H9 (cell line): ENCODE measurements around the gene ZNF8. TPM values are rescaled to one million over a fixed set of nuclear protein-coding genes. Genes with fewer than 3 reads are reported as not detected.

Source experiments
- DNase-seq: peaks from one replicate; pipeline ENCODE4 v3.0.0-alpha.2; 2017
- H2AFZ ChIP-seq: one replicate; pipeline ENCODE4 v1.6.1; 2013; ENCODE audit warnings: mild to moderate bottlenecking, low read length, control low read depth, moderate library complexity
- H2AK5ac ChIP-seq: 2 replicates; pipeline ENCODE4 v1.6.1; 2013; ENCODE audit warnings: low read length, control low read depth, mixed read lengths; ENCODE audit not compliant: insufficient read length
- H2BK120ac ChIP-seq: one replicate; pipeline ENCODE4 v1.6.1; 2013; ENCODE audit warnings: low read depth, mild to moderate bottlenecking, low read length, control low read depth, inconsistent platforms; ENCODE audit not compliant: poor library complexity, severe bottlenecking
- H2BK12ac ChIP-seq: 2 replicates; pipeline ENCODE4 v1.6.1; 2013; ENCODE audit warnings: low read length, control low read depth, mixed read lengths, low read depth; ENCODE audit not compliant: insufficient read length
- H2BK15ac ChIP-seq: 2 replicates; pipeline ENCODE4 v1.6.1; 2013; ENCODE audit warnings: low read depth, low read length, control low read depth
- H2BK20ac ChIP-seq: one replicate; pipeline ENCODE4 v1.6.1; 2013; ENCODE audit warnings: low read depth, mild to moderate bottlenecking, low read length, control low read depth, inconsistent platforms; ENCODE audit not compliant: poor library complexity, severe bottlenecking
- H2BK5ac ChIP-seq: 2 replicates; pipeline ENCODE4 v1.6.1; 2013; ENCODE audit warnings: low read length, control low read depth, mixed read lengths; ENCODE audit not compliant: insufficient read length
- H3K14ac ChIP-seq: 2 replicates; pipeline ENCODE4 v1.6.1; 2013; ENCODE audit warnings: low read length, control low read depth; ENCODE audit not compliant: insufficient read depth
- H3K18ac ChIP-seq: 2 replicates; pipeline ENCODE4 v1.6.1; 2013; ENCODE audit warnings: low read depth, mild to moderate bottlenecking, mixed read lengths, low read length, control low read depth; ENCODE audit not compliant: insufficient read length
- H3K23ac ChIP-seq: 2 replicates; pipeline ENCODE4 v1.6.1; 2013; ENCODE audit warnings: low read length, control low read depth, mixed read lengths, low read depth; ENCODE audit not compliant: insufficient read length
- H3K23me2 ChIP-seq: 2 replicates; pipeline ENCODE4 v1.6.1; 2013; ENCODE audit warnings: low read depth, mild to moderate bottlenecking, mixed read lengths, low read length, control low read depth; ENCODE audit not compliant: insufficient read length, poor library complexity, severe bottlenecking
- H3K27ac ChIP-seq: 2 replicates; pipeline ENCODE4 v1.5.1; 2013; ENCODE audit warnings: low read length, control low read depth, mixed read lengths, low read depth; ENCODE audit not compliant: insufficient read length
- H3K27me3 ChIP-seq: 2 replicates; pipeline ENCODE4 v1.6.1; 2013; ENCODE audit warnings: low read length, control low read depth, inconsistent platforms; ENCODE audit not compliant: insufficient read depth
- H3K4ac ChIP-seq: 2 replicates; pipeline ENCODE4 v1.6.1; 2013; ENCODE audit warnings: low read depth, mild to moderate bottlenecking, control low read depth, inconsistent platforms, low read length, moderate library complexity
- H3K4me1 ChIP-seq: 2 replicates; pipeline ENCODE4 v1.6.1; 2013; ENCODE audit warnings: low read length, control low read depth, inconsistent platforms; ENCODE audit not compliant: insufficient read depth
- H3K4me2 ChIP-seq: 2 replicates; pipeline ENCODE4 v1.6.1; 2013; ENCODE audit warnings: low read length, control low read depth, mixed read lengths; ENCODE audit not compliant: insufficient read length, insufficient read depth
- H3K56ac ChIP-seq: 2 replicates; pipeline ENCODE4 v1.6.1; 2013; ENCODE audit warnings: low read depth, mild to moderate bottlenecking, mixed read lengths, low read length, control low read depth; ENCODE audit not compliant: insufficient read length
- H3K79me1 ChIP-seq: 2 replicates; pipeline ENCODE4 v1.6.1; 2013; ENCODE audit warnings: low read depth, mild to moderate bottlenecking, moderate library complexity, low read length, control low read depth, inconsistent platforms; ENCODE audit not compliant: insufficient read depth, poor library complexity, severe bottlenecking
- H3K79me2 ChIP-seq: 2 replicates; pipeline ENCODE4 v1.6.1; 2013; ENCODE audit warnings: low read length, control low read depth, inconsistent platforms; ENCODE audit not compliant: insufficient read depth
- H3K9ac ChIP-seq: 2 replicates; pipeline ENCODE4 v1.6.1; 2013; ENCODE audit warnings: low read length, control low read depth, mixed read lengths; ENCODE audit not compliant: insufficient read length; ENCODE audit errors: extremely low read depth
- H3K9me3 ChIP-seq: one replicate; pipeline ENCODE4 v1.6.1; 2013; ENCODE audit warnings: low read depth, low read length, inconsistent platforms; ENCODE audit not compliant: control insufficient read depth
- H3T11ph ChIP-seq: one replicate; pipeline ENCODE4 v1.6.1; 2013; ENCODE audit warnings: mild to moderate bottlenecking, low read length, control low read depth, inconsistent platforms
- H4K20me1 ChIP-seq: one replicate; pipeline ENCODE4 v1.6.1; 2013; ENCODE audit not compliant: control insufficient read depth, insufficient read length, insufficient read depth
- H4K5ac ChIP-seq: 2 replicates; pipeline ENCODE4 v1.6.1; 2013; ENCODE audit warnings: low read depth, mild to moderate bottlenecking, mixed read lengths, low read length, control low read depth; ENCODE audit not compliant: insufficient read length
- H4K8ac ChIP-seq: replicated peaks from 2 replicates; pipeline ENCODE4 v1.6.1; 2013; ENCODE audit warnings: low read length, control low read depth, mixed read lengths, low read depth; ENCODE audit not compliant: insufficient read length
- H4K91ac ChIP-seq: 2 replicates; pipeline ENCODE4 v1.6.1; 2013; ENCODE audit warnings: low read depth, mild to moderate bottlenecking, moderate library complexity, mixed read lengths, low read length, control low read depth; ENCODE audit not compliant: insufficient read length
- H3K27ac Mint-ChIP-seq, 3 experiments: 2 replicates in 2 of 3; 3 replicates in 1 of 3; pipeline ENCODE4 v1.8.0; 2020 to 2021; ENCODE audit warnings: mixed read lengths in 3 of 3, mild to moderate bottlenecking in 1 of 3, moderate library complexity in 1 of 3
- H3K27me3 Mint-ChIP-seq: 2 replicates; pipeline ENCODE4 v1.8.0; 2021; ENCODE audit warnings: low read depth, mild to moderate bottlenecking, moderate library complexity, mixed read lengths
- H3K36me3 Mint-ChIP-seq, 3 experiments: 2 replicates in 2 of 3; 3 replicates in 1 of 3; pipeline ENCODE4 v1.8.0; 2020 to 2021; ENCODE audit warnings: low read depth in 3 of 3, mixed read lengths in 3 of 3; ENCODE audit not compliant: insufficient read depth in 1 of 3
- H3K4me1 Mint-ChIP-seq, 2 experiments: 2 replicates each; pipeline ENCODE4 v1.8.0; 2020; ENCODE audit warnings: mixed read lengths in 2 of 2
- H3K4me3 Mint-ChIP-seq, 2 experiments: 2 replicates in 1 of 2; 3 replicates in 1 of 2; pipeline ENCODE4 v1.8.0; 2020 to 2021; ENCODE audit warnings: mild to moderate bottlenecking in 2 of 2, mixed read lengths in 2 of 2, moderate library complexity in 1 of 2
- H3K9me3 Mint-ChIP-seq, 2 experiments: 2 replicates in 1 of 2; 3 replicates in 1 of 2; pipeline ENCODE4 v1.8.0; 2020; ENCODE audit warnings: mild to moderate bottlenecking in 2 of 2, mixed read lengths in 2 of 2, moderate library complexity in 1 of 2
- WGBS: extraction: QIAGEN DNeasy Blood & Tissue Kit; methylation state at CpG from one replicate; pipeline ENCODE4 v1.1.7; 2013; ENCODE audit warnings: missing lambda C conversion rate, low lambda C conversion rate, mixed read lengths; ENCODE audit not compliant: insufficient read length; ENCODE audit errors: extremely low coverage; 5-methylcytosine and 5-hydroxymethylcytosine counted together
- total RNA-seq: library from RNA; stranded (reverse); gene quantifications from 2 replicates; pipeline ENCODE4 v1.2.1, GENCODE V29; 2021
- TF ChIP-seq, protein P1 (sequence below): fragments of 200-600 bp; sonication (generic); conservative IDR thresholded peaks from 3 replicates; pipeline ENCODE4 v1.8.0; 2021; ENCODE audit warnings: antibody characterized with exemption, mild to moderate bottlenecking

The ZNF8 gene
- total RNA-seq, 1 experiment from 2014 or later: 17.3 TPM

DNA sequence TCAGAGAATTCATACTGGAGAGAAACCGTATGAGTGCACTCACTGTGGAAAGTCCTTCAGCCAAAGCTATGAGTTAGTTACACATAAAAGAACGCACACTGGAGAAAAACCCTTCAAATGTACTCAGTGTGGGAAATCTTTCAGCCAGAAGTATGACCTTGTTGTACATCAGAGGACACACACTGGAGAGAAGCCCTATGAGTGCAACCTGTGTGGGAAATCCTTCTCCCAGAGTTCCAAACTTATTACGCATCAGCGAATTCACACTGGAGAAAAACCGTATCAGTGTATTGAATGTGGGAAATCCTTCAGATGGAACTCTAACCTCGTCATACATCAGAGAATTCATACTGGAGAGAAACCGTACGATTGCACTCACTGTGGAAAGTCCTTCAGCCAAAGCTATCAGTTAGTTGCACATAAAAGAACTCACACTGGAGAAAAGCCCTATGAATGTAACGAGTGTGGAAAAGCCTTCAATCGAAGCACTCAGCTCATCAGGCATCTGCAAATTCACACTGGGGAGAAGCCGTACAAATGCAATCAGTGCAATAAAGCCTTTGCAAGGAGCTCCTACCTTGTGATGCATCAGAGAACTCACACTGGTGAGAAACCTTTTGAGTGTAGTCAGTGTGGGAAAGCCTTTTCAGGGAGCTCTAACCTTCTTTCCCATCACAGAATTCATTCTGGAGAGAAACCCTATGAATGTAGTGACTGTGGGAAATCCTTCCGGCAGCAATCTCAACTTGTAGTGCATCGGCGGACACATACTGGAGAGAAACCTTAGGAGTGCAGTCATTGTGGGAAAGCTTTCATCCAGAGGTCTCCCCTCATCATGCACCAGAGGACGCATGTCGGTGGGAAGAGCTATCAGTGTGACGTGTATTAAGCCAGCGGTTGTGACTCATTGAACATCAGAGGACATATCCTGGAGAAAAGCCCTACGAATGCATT is 16.5 kb upstream of the ZNF8 start:
- H3K79me2 ChIP-seq: no peaks in the 10 kb centered on the region
- no peak overlapping the region for H2BK120ac ChIP-seq
- no peaks in the 10 kb centered on the region for H4K20me1 ChIP-seq
- Mint-ChIP-seq H3K4me3 (no peak overlapping the region), H3K9me3 (peaks cover 99 to 100% of the 10 kb centered on the region in 2 experiments), H3K27me3 (peaks cover 40% of the 10 kb centered on the region), H3K27ac (no peak overlapping the region), H3K4me1 (no peaks in the 10 kb centered on the region), H3K36me3 (peaks cover 95 to 97% (median 96%) of the 10 kb centered on the region in 3 experiments)
- H2BK15ac ChIP-seq: no peak overlapping the region
- no peak overlapping the region for H2BK5ac ChIP-seq
- H2BK20ac ChIP-seq: no peak overlapping the region
- H3K4me1 ChIP-seq: no peaks in the 10 kb centered on the region
- no CpG with 5 or more reads among the region's 19 CpGs for WGBS
- no peak overlapping the region for H2BK12ac ChIP-seq
- no peak overlapping the region for H4K8ac ChIP-seq
- no peak overlapping the region for H3K9ac ChIP-seq
- H4K5ac ChIP-seq: no peak overlapping the region
- H4K91ac ChIP-seq: no peak overlapping the region
- no peaks in the 10 kb centered on the region for H3K27me3 ChIP-seq
- H3K4me2 ChIP-seq: no peak overlapping the region
- H3K9me3 ChIP-seq: peaks cover 97% of the 10 kb centered on the region
- no peak overlapping the region for H3K56ac ChIP-seq
- no peaks in the 10 kb centered on the region for H3K79me1 ChIP-seq
- no peaks in the 10 kb centered on the region for H3K23me2 ChIP-seq
- TF ChIP-seq, protein P1, sequence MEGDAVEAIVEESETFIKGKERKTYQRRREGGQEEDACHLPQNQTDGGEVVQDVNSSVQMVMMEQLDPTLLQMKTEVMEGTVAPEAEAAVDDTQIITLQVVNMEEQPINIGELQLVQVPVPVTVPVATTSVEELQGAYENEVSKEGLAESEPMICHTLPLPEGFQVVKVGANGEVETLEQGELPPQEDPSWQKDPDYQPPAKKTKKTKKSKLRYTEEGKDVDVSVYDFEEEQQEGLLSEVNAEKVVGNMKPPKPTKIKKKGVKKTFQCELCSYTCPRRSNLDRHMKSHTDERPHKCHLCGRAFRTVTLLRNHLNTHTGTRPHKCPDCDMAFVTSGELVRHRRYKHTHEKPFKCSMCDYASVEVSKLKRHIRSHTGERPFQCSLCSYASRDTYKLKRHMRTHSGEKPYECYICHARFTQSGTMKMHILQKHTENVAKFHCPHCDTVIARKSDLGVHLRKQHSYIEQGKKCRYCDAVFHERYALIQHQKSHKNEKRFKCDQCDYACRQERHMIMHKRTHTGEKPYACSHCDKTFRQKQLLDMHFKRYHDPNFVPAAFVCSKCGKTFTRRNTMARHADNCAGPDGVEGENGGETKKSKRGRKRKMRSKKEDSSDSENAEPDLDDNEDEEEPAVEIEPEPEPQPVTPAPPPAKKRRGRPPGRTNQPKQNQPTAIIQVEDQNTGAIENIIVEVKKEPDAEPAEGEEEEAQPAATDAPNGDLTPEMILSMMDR: no peak
- DNase-seq: no peak
- no peak overlapping the region for H3K4ac ChIP-seq
- H2AFZ ChIP-seq: no peak overlapping the region
- H3K23ac ChIP-seq: no peak overlapping the region
- no peak overlapping the region for H3K27ac ChIP-seq
- no peak overlapping the region for H3K14ac ChIP-seq
- no peak overlapping the region for H3K18ac ChIP-seq
- H3T11ph ChIP-seq: no peak overlapping the region
- H2AK5ac ChIP-seq: no peak overlapping the region
